ENCODE results near the gene ZNF618. TPM values are rescaled to one million over a fixed set of nuclear protein-coding genes. Genes with fewer than 3 reads are reported as not detected.

ZNF618 gene
- total RNA-seq, 1 experiment from 2014 or later: 1.8 TPM

DNA sequence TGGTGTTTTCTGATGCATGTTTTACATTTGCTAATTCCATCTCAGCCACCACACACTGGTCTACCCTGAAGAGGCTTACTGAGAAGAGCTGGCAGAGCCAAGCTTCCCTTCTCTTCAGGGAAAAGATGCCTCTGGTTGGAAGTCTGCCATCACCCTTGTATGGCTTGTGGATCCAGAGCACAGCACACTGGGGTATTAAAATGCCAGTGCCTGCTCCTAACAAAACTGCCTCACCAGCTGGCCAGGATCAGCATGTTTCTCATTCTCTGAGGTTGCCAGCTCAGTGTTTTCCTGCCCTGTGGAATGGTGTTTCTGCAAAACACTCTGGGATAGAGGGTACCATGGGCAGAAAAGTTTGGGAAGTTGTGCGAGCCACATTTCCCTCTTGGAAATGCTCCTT is 31.6 kb upstream of the ZNF618 start:
- CTCF ChIA-PET: no interaction called here
- H3K27ac ChIP-seq (ENCODE audit: low read length): no peak overlapping the region
- intact Hi-C loops (cut with micrococcal nuclease; ENCODE audit: unreplicated experiment) (no loop called here), in situ Hi-C loops (cut with HindIII; ENCODE audit: low pct_unique_long_range_greater_than_20kb, low sequenced_read_pairs) (no loop called here)
- BruUV-seq (replicated peaks): no TSS peak
- H3K27me3 ChIP-seq (ENCODE audit: control insufficient read depth, insufficient read depth, low read length): no peaks in the 10 kb centered on the region
- TF ChIP-seq SIN3A (IDR thresholded peaks at IDR 0.05; ENCODE audit: borderline replicate concordance, insufficient read depth, low read depth, low read length) (no peak), TCF7L2 (IDR thresholded peaks at IDR 0.05; ENCODE audit: low read depth, low read length) (no peak), POLR2AphosphoS5 (IDR thresholded peaks at IDR 0.05; ENCODE audit: low read depth, low read length) (no peak)
- TF ChIP-seq, protein P1, sequence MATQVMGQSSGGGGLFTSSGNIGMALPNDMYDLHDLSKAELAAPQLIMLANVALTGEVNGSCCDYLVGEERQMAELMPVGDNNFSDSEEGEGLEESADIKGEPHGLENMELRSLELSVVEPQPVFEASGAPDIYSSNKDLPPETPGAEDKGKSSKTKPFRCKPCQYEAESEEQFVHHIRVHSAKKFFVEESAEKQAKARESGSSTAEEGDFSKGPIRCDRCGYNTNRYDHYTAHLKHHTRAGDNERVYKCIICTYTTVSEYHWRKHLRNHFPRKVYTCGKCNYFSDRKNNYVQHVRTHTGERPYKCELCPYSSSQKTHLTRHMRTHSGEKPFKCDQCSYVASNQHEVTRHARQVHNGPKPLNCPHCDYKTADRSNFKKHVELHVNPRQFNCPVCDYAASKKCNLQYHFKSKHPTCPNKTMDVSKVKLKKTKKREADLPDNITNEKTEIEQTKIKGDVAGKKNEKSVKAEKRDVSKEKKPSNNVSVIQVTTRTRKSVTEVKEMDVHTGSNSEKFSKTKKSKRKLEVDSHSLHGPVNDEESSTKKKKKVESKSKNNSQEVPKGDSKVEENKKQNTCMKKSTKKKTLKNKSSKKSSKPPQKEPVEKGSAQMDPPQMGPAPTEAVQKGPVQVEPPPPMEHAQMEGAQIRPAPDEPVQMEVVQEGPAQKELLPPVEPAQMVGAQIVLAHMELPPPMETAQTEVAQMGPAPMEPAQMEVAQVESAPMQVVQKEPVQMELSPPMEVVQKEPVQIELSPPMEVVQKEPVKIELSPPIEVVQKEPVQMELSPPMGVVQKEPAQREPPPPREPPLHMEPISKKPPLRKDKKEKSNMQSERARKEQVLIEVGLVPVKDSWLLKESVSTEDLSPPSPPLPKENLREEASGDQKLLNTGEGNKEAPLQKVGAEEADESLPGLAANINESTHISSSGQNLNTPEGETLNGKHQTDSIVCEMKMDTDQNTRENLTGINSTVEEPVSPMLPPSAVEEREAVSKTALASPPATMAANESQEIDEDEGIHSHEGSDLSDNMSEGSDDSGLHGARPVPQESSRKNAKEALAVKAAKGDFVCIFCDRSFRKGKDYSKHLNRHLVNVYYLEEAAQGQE (IDR thresholded peaks at IDR 0.05; ENCODE audit: insufficient read depth in 1 of 2, low read depth in 2 of 2, low read length in 1 of 2): no peak
- TF ChIP-seq, protein P2, sequence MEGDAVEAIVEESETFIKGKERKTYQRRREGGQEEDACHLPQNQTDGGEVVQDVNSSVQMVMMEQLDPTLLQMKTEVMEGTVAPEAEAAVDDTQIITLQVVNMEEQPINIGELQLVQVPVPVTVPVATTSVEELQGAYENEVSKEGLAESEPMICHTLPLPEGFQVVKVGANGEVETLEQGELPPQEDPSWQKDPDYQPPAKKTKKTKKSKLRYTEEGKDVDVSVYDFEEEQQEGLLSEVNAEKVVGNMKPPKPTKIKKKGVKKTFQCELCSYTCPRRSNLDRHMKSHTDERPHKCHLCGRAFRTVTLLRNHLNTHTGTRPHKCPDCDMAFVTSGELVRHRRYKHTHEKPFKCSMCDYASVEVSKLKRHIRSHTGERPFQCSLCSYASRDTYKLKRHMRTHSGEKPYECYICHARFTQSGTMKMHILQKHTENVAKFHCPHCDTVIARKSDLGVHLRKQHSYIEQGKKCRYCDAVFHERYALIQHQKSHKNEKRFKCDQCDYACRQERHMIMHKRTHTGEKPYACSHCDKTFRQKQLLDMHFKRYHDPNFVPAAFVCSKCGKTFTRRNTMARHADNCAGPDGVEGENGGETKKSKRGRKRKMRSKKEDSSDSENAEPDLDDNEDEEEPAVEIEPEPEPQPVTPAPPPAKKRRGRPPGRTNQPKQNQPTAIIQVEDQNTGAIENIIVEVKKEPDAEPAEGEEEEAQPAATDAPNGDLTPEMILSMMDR (IDR thresholded peaks at IDR 0.05): no peak
- H3K9me3 ChIP-seq (ENCODE audit: control insufficient read depth, insufficient read depth, low read depth, low read length): no peaks in the 10 kb centered on the region
- H3K4me1 ChIP-seq (ENCODE audit: control insufficient read depth, insufficient read depth, low read length): no peaks in the 10 kb centered on the region
- no peaks in the 10 kb centered on the region for H3K36me3 ChIP-seq (ENCODE audit: control insufficient read depth, insufficient read depth, low read length)
- POLR2A ChIA-PET: no interaction called here
- DNase-seq (ENCODE audit: low read depth, low spot score) (no peak), ATAC-seq (no peak)
- no peak overlapping the region for H3K4me3 ChIP-seq (ENCODE audit: low read depth in 2 of 2, low read length in 2 of 2)

DNA sequence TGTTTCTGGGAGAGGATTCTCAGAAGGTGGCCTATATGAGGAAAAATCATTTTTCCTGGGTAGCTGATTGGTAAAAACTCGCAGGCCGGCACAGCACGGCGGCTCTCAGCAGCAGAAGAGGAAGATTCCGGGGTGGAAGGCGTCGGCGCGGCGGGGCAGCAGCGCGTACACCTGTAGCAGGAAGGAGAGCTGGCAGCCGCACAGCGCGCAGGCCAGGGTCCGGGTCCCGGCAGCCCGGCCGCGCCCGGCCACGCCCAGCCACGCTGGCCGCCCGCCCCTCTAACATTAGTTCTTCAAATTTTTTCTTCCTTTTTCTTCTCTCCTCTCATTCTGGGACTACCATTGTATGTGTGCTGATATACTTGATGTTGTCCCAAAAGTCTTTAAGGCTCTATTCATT is 24.8 kb upstream of the ZNF618 start:
- Histone ChIP-seq H3K9me3 (ENCODE audit: control insufficient read depth, insufficient read depth, low read depth, low read length) (no peaks in the 10 kb centered on the region), H3K27me3 (ENCODE audit: control insufficient read depth, insufficient read depth, low read length) (no peaks in the 10 kb centered on the region), H3K4me3 (ENCODE audit: low read depth in 2 of 2, low read length in 2 of 2) (no peak overlapping the region), H3K36me3 (ENCODE audit: control insufficient read depth, insufficient read depth, low read length) (no peaks in the 10 kb centered on the region), H3K4me1 (ENCODE audit: control insufficient read depth, insufficient read depth, low read length) (no peaks in the 10 kb centered on the region), H3K27ac (ENCODE audit: low read length) (no peak overlapping the region)
- no TSS peak for BruUV-seq (replicated peaks)
- no peak for TF ChIP-seq POLR2AphosphoS5 (IDR thresholded peaks at IDR 0.05; ENCODE audit: low read depth, low read length)
- TF ChIP-seq, protein P1 (IDR thresholded peaks at IDR 0.05; ENCODE audit: insufficient read depth in 1 of 2, low read depth in 2 of 2, low read length in 1 of 2): no peak
- TF ChIP-seq, protein P2 (IDR thresholded peaks at IDR 0.05): no peak
- in situ Hi-C loops (cut with HindIII; ENCODE audit: low pct_unique_long_range_greater_than_20kb, low sequenced_read_pairs) (no loop called here), intact Hi-C loops (cut with micrococcal nuclease; ENCODE audit: unreplicated experiment) (no loop called here)
- POLR2A ChIA-PET: no interaction called here
- DNase-seq (ENCODE audit: low read depth, low spot score) (no peak), ATAC-seq (no peak)
- CTCF ChIA-PET: no interaction called here

All from Panc1 (cell line).